GM12891 (cell line): ENCODE data around the gene LGR5.

Source experiments
- POLR2A ChIP-seq: IDR thresholded peaks from 2 replicates; pipeline ENCODE4 v1.6.1; 2011; ENCODE audit warnings: low read depth, low read length, control low read depth
- POLR2AphosphoS5 ChIP-seq: IDR thresholded peaks from 2 replicates; pipeline ENCODE4 v1.6.1; 2011; ENCODE audit warnings: low read depth, low read length, control low read depth
- SPI1 ChIP-seq: IDR thresholded peaks from 2 replicates; pipeline ENCODE4 v1.6.1; 2011; ENCODE audit warnings: low read depth, low read length, control low read depth
- TAF1 ChIP-seq: IDR thresholded peaks from 2 replicates; pipeline ENCODE4 v1.6.1; 2011; ENCODE audit warnings: low read depth, low read length, control low read depth

DNA sequence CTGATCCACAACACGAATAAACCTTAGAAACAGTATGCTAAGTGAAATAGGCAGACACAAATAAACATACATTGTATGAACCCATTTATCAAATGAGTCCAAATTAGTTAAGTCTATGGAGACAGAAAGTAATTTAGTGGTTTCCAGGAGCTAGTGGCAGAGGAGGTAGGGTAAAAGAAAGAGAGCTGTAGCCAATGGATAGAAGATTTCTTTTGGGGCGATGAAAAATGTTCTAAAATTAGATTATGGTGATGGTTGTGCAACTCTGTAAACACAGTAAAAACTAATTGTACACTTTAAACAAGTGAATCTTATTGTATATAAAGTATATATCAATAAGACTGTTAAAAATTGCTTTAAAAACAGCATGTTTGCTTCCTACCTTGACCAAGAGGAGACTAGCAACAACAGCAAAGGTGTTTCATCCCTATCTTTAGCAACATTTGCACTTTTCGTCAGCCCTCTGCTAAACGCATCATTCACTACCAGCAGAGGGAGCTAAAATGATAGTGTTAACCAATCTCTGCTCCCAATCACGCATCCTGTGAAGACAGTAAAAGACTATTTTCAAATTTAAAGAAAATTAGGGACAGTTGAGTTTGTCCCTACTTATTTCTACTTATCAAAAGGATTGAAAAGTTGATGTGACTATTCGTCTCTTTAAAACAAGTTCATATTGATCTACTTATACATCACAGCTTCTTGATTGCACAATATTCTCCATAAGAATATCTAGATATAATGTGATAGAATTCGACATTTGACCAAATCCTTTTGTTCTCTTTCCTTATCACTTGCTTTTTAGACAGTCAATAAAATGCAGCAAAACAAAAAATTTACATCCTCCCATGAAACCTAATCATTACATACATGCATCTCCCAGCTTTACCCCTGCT is 24.0 kb upstream of the LGR5 start:
- TF ChIP-seq POLR2A (no peak), POLR2AphosphoS5 (no peak), TAF1 (no peak), SPI1 (no peak)
